GM10248 (cell line): ENCODE data around the gene BPHL.

ENCODE experiments used
- CTCF ChIA-PET: fragments of 300-600 bp; sonication (Branson Sonifier 250); formaldehyde crosslinking; extraction: SDS; loops from one replicate; lab custom pipeline; 2021; ENCODE audit warnings: antibody characterized with exemption; lab: Yijun Ruan, JAX
- POLR2A ChIA-PET: fragments of 350-650 bp; sonication (Branson Sonifier 250); formaldehyde crosslinking; extraction: SDS; loops from one replicate; lab custom pipeline; 2020; ENCODE audit warnings: antibody characterized with exemption; lab: Yijun Ruan, JAX
- DNase-seq: peaks from one replicate; pipeline ENCODE4 v3.0.0; 2012; ENCODE audit errors: extremely low spot score
- TF ChIP-seq, protein P1 (sequence below): IDR thresholded peaks from 2 replicates; pipeline ENCODE4 v1.5.1; 2012; ENCODE audit warnings: mild to moderate bottlenecking, low read depth; ENCODE audit errors: extremely low read depth, missing control alignments, control extremely low read depth

Gene BPHL

DNA sequence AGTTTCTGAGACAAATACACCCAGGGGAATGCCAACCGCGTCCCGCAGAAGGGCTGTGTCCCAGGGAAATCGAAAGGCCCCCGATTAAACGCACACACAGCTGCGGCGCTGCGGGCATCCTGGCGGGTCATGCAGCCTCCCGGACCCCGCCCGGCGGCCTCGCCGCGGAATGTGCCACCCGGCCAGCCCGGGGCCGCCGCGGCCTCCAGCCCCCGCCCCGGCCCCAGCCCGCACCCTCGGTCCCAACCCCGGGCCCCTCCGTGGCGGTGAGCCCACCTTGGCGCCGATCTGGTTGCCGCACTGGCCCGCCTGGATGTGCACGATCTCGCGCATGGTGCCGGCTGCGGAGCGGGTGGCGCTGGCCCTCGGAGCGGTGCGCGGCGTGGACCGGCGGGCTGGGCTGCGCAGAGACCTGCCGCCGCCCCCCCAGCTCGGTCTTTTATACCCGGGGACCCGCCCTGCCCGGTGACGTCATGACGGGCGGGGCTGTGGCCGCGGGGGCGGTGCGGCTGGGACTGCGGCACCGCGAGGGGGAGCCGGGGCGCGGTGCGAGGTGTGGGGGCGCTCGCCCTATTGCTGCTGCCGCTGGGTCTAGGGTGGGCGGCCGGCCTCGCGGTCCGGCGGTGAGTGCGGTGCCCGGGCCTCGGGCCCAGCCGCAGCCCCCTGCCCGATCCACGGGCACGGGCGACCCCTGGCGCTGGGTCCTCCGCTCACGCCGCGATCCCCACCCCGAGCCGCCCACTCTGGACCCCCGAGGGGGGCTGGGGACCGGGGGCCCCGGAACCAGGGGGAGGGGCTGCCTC lies 38.8 kb downstream of the BPHL start, which contains the start of gene TUBB2A:
Gene TUBB2A, minus strand, starts transcription at position 414 of the 803 bp plus-strand sequence. Its CDS starts 81 bp downstream, at position 333.
- CTCF ChIA-PET = interaction anchor here (0.6 to 2.6 kb wide), 24 partner anchors 8 to 205 kb away, joined by 3 to 23 read pairs (median 4); partner anchors contain the start of gene PSMG4
- TF ChIP-seq, protein P1, sequence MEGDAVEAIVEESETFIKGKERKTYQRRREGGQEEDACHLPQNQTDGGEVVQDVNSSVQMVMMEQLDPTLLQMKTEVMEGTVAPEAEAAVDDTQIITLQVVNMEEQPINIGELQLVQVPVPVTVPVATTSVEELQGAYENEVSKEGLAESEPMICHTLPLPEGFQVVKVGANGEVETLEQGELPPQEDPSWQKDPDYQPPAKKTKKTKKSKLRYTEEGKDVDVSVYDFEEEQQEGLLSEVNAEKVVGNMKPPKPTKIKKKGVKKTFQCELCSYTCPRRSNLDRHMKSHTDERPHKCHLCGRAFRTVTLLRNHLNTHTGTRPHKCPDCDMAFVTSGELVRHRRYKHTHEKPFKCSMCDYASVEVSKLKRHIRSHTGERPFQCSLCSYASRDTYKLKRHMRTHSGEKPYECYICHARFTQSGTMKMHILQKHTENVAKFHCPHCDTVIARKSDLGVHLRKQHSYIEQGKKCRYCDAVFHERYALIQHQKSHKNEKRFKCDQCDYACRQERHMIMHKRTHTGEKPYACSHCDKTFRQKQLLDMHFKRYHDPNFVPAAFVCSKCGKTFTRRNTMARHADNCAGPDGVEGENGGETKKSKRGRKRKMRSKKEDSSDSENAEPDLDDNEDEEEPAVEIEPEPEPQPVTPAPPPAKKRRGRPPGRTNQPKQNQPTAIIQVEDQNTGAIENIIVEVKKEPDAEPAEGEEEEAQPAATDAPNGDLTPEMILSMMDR = peak; percentile 60
- POLR2A ChIA-PET = interaction anchor here (0.6 to 1.3 kb wide), 3 partner anchors 15 to 32 kb away, joined by 3 read pairs; no protein-coding TSS in a partner anchor
- DNase-seq = peak; percentile 97

DNA sequence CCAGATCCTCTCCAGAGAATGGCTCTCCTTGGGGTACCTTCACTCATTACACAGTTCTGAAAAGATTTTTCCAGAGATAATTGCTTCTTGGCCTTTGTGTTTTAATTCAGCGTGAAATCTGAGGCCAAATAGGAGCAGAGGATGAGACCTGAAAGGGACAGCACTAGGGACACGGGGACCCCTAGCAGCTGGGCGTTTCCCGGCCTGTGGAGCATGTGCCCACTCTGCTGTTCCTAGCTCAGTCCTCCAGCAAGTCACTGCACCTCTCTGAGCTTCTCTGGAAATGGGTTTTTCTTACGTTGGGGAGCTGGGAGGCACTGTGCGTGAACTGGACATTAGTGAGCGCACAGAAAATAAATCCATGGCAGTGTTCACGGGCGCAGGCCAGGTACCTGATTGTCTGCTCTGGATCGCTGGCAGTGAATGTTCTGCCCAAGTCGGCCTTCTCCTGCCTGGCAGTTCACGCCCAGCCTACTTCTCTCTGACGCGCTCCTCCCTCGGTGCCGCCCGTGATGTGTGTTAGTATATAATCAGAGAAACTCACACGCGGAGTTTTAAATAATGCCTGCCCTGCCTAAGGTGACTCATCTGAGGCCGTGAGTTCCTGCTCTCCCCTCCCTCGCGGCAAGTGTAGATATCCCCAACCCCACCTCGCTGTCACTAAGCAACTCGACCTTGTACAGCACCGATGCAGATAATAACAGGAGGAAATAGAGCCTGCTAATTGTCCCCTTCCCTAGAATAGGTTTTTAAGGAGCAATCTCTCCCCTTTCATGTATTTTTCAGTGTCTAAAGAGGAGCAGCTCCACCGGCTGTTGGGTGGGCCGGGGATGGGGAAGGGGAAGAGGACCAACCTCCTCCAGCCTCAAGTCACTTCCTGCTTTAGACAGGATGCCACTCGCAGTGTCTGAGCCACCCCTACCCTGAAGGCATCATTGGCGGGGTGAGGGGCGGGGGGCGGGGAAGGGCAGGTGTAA lies 41.6 kb downstream of the BPHL start:
- no peak for DNase-seq
- ChIA-PET CTCF (interaction anchor here (1.0 to 1.2 kb wide), 2 partner anchors 50 to 91 kb away, joined by 3 to 5 read pairs; no protein-coding TSS in a partner anchor), POLR2A (no interaction called here)
- TF ChIP-seq, protein P1 = no peak

DNA sequence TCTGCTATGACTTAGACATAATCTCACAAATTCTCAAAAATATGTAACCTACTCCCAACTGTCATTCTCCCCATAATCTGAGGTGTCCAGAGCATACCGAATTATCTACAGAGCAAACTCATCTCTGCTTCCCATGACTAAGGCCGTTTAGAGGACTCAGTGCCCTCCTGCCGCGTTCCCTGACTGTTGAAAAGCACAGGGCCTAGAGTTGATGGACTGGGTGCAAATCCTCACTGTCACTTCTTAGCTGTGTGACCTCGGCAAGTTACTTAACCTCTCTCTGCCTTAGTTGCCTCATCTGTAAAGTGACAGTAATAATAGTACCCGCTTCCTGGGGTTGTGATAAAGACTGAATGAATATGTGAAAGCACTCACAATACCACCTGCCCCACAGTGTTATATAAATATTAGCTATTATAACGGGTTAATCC lies 43.6 kb downstream of the BPHL start:
- DNase-seq = no peak
- POLR2A ChIA-PET = interaction anchor here (0.6 kb wide), 1 partner anchor 667 kb away, joined by 5 read pairs; no protein-coding TSS in a partner anchor
- CTCF ChIA-PET = interaction anchor here (0.7 to 2.9 kb wide), 6 partner anchors 10 to 115 kb away, joined by 3 to 9 read pairs (median 3); no protein-coding TSS in a partner anchor
- TF ChIP-seq, protein P1 = no peak

DNA sequence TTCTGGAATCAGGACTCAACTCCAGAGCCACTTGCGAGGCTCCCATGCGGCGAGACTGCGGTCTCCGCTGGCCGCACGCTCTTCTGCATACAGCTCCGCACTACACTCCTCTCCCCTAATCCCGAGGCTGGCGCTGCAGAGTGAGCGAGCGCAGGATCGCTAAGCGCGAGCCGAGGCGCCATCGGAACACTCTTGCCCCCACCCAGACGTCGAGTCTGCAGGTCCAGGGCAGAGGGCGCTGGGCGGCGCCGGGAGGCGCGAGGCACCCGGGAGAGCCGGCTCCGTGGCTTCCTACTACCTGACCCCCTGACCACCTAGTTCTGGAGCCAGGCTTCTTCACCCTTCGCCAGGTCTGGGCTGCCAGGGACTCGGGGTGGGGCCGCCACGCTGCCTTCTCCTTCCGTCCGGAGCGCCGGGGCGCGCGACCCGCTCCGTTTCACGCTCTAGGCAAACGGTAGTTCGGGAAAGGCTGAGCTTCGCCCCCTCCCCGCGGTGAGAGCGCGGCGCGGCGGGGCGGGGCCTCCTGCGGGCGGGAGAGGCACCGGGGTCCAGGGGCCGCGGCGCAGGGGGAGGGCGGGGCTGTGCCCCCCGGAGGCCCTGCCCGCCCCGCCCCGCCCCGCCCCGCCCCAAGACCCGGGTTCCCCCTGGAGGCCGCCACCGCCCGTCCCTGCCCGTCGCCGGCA lies 44.2 kb downstream of the BPHL start:
- TF ChIP-seq, protein P1 = no peak
- DNase-seq = peak; percentile 89
- ChIA-PET POLR2A (interaction anchor here (0.5 to 0.6 kb wide), 3 partner anchors 36 to 666 kb away, joined by 3 to 5 read pairs (median 4); no protein-coding TSS in a partner anchor), CTCF (interaction anchor here (0.7 to 2.9 kb wide), 7 partner anchors 10 to 114 kb away, joined by 3 to 9 read pairs (median 3); no protein-coding TSS in a partner anchor)

DNA sequence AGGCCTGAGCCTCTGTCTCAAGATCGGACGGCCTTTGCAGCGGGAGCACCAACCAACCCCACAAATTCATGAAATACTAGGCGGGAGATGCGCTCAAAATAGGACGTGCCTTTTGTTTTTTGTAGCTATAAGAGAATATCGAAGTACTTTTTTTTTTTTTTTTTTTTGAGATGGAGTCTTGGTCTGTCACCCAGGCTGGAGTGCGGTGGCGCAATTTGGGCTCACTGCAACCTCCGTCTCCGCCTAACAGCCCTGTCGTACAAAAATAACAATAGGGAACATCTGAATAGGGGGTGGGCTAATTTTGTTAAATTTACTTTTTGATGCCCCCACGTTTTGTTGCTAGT lies 44.7 kb downstream of the BPHL start:
- no peak for DNase-seq
- TF ChIP-seq, protein P1 = no peak
- ChIA-PET POLR2A (interaction anchor here (0.5 to 0.6 kb wide), 2 partner anchors 36 to 85 kb away, joined by 3 to 4 read pairs; no protein-coding TSS in a partner anchor), CTCF (interaction anchor here (1.2 to 2.9 kb wide), 3 partner anchors 19 to 46 kb away, joined by 3 to 9 read pairs (median 3); no protein-coding TSS in a partner anchor)
